HG02623 (cell line): Measurements from ENCODE around the gene TTLL13.
"Not testable (repeated sequence)": the region's sequence is repeated elsewhere in the genome, so short reads cannot be mapped to it uniquely, and the experiment has no call there.

Source experiments
- ATAC-seq: cut with Tn5 transposase; IDR thresholded peaks from one replicate; pipeline ENCODE4 v1.9.1; 2021; ENCODE audit warnings: moderate library complexity; ENCODE audit not compliant: unreplicated experiment

The TTLL13 gene

GRCh38 chr15:90233387-90234095 is 15.8 kb upstream of the TTLL13 start, which contains the start of gene CIB1:
CIB1 (minus strand) TSS chr15:90233941; CDS start chr15:90233885, 56 bp downstream.
- ATAC-seq, result peak; percentile 80

- peak; percentile 62 for ATAC-seq
These were observed 15.0 kb upstream of the TTLL13 start, which contains the start of gene GDPGP1 for GRCh38 chr15:90234096-90234988. GDPGP1 (plus strand) TSS chr15:90234209; CDS start chr15:90240909, 6,700 bp downstream.

- no peak for ATAC-seq
These were observed 10.0 kb upstream of the TTLL13 start for GRCh38 chr15:90239371-90239770.

DNA sequence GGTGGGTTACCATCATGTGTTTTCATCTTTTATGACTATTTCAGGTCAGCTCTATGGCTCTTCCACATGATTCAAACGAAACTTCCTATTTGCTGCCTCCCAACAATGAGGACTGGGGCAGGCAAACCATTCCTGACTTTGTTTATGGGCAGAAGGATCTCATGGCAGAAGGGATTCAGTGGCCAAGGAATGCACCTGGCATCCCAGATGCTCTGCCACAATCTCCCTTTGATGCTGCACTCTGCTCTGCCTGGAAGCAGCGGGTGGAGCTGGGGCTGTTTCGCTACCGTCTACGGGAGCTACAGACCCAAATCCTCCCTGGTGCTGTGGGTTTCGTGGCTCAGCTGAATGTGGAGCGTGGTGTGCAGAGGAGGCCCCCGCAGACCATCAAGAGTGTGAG is 8.5 kb upstream of the TTLL13 start:
- no peak for ATAC-seq

GRCh38 chr15:90241343-90242192 is 7.8 kb upstream of the TTLL13 start:
- ATAC-seq, result no peak

DNA sequence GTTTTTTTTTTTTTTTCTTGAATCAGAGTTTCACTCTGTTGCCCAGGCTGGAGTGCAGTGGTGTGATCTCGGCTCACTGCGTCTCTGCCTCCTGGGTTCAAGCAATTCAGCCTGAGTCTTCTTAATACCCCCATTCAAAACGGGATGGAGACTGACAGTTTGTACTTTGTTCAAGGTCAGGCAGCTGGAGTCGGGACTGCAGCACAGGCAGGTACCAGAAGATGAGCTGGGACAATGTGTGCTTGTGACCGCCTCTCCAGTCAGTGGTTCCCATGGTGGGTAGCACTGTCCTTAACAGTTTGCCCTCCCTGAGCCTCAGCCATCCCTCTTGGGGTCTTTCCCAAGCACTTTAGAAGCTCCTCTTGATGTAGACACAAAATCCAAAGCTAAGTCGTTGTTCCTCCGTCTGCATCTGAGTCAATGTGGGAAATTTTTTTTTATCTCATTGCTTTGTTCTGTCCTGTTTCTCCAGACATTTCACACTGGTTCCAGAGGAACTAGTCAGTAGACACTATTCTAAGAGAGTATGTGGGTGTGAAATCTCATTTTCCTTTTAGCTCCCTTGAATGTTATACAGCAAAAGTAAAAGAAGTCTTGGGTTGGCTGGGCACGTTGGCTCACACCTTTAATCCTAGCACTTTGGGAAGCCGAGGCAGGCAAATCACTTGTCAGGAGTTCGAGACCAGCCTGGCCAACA is 5.3 kb upstream of the TTLL13 start:
- no peak for ATAC-seq

GRCh38 chr15:90248789-90249202 is 560 bp upstream of the TTLL13 start:
- ATAC-seq, result no peak

- no peak for ATAC-seq
These were observed 8.4 kb downstream of the TTLL13 start for GRCh38 chr15:90257776-90258175.

- ATAC-seq, result peak; percentile 77
These were observed 10.2 kb downstream of the TTLL13 start for GRCh38 chr15:90259524-90259923.

GRCh38 chr15:90260731-90261130 is 11.4 kb downstream of the TTLL13 start:
- ATAC-seq, result not testable (repeated sequence)

- ATAC-seq, result no peak
These were observed 12.5 kb downstream of the TTLL13 start for GRCh38 chr15:90261811-90262210.

GRCh38 chr15:90262426-90262825 is 13.1 kb downstream of the TTLL13 start:
- no peak for ATAC-seq

GRCh38 chr15:90264671-90265070 is 15.3 kb downstream of the TTLL13 start:
- ATAC-seq, result no peak

GRCh38 chr15:90265271-90266060 is 16.1 kb downstream of the TTLL13 start, which contains the start of gene NGRN:
NGRN (plus strand) TSS chr15:90265672; CDS start chr15:90265713, 41 bp downstream.
- peak; percentile 87 for ATAC-seq

GRCh38 chr15:90266061-90266431 is 16.7 kb downstream of the TTLL13 start:
- peak; percentile 20 for ATAC-seq

DNA sequence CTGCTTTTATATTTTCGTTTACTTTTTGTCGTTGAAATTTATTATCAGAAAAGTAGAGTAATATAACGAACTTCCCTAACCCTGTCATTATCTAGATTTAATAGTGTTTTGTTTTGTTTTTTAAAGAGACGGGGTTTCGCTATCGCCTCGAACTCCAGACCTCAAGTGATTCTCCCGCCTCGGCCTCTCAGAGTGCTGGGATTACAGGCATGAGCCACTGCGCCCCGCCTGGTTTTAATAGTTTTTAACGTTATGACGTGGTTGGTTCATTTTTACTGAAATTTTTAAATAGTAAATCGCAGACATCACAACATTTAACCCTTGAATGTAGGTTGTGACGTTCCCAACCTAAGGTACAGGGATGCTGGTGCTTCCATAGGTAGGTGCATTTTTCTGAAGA is 17.1 kb downstream of the TTLL13 start:
- no peak for ATAC-seq

- no peak for ATAC-seq
These were observed 19.1 kb downstream of the TTLL13 start for GRCh38 chr15:90268415-90268814.

DNA sequence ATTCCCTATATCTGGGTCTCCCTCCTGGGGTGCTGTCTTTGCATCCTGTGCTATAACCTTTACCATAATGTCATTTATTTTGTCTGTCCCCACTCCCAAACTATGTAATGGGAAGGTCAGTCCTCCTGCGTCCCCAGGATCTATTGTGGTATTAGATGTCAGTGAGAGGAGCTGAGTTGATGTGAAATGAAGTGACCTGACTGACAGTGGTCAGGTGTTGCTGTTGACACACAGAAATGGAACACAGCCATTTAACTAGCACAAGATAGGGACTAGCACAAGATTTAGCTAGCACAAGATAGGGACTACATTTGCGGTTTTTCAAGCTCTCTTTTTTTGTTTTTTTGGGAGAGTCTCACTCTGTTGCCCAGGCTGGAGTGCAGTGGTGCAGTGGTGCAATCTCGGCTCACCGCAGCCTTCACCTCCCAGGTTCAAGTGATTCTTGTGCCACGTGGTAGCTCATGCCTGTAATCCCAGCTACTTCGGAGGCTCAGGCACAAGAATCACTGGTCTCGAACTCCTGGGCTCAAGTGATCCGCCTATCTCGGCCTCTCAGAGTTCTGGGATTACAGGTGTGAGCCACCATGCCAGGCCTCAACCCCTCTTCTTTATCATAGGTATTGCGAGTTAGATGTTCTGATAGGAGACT is 21.3 kb downstream of the TTLL13 start:
- ATAC-seq, result no peak
